Omental fat pad (tissue), 4 donors: ENCODE results near the gene EIF4H. TPM values are rescaled to one million over a fixed set of nuclear protein-coding genes. Genes with fewer than 3 reads are reported as not detected.

ENCODE experiments used
- ATAC-seq: fragments of 150-250 bp; one replicate; pipeline ENCODE4 v1.9.1; 2016; ENCODE audit warnings: mild to moderate bottlenecking, moderate library complexity; ENCODE audit not compliant: low FRiP score
- DNase-seq: peaks from one replicate; pipeline ENCODE4 v3.0.0-alpha.2; 2019; ENCODE audit warnings: low spot score
- total RNA-seq, 4 donors: library from RNA; depleted of rRNA; stranded (reverse); fragments of >200 nt; gene quantifications; one replicate each; pipeline ENCODE4 v1.1.0, GENCODE V29; 2016
- TF ChIP-seq, protein P1 (sequence below), 3 donors: fragments of 450-650 bp; IDR thresholded peaks; one replicate each; pipeline ENCODE4 v1.5.1; 2016 to 2017; ENCODE audit warnings: antibody characterized with exemption in 3 of 3, mild to moderate bottlenecking in 3 of 3, moderate library complexity in 2 of 3

The EIF4H gene
- total RNA-seq, 4 donors from 2014 or later, result 195 to 284 (median 229) TPM

DNA sequence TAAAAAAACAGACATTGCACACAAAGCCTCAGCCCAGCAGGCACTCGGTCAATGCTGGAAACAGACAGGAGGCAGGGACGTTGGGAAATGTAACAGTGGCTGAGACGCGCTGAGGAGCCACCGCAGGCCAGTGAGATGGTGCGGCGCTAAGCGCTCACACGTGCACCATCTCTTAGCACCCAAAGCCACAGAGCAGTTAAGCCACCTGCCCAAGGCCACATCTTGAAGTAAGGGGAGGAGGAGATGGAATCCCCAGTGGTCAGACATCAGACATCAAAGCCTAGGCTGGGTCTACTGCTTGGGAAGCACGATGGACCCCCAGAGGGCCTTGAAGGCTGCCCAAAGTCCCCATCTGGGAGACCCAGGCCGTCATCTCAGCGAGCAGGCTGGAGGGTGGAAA is 51.2 kb downstream of the EIF4H start:
- TF ChIP-seq, protein P1, sequence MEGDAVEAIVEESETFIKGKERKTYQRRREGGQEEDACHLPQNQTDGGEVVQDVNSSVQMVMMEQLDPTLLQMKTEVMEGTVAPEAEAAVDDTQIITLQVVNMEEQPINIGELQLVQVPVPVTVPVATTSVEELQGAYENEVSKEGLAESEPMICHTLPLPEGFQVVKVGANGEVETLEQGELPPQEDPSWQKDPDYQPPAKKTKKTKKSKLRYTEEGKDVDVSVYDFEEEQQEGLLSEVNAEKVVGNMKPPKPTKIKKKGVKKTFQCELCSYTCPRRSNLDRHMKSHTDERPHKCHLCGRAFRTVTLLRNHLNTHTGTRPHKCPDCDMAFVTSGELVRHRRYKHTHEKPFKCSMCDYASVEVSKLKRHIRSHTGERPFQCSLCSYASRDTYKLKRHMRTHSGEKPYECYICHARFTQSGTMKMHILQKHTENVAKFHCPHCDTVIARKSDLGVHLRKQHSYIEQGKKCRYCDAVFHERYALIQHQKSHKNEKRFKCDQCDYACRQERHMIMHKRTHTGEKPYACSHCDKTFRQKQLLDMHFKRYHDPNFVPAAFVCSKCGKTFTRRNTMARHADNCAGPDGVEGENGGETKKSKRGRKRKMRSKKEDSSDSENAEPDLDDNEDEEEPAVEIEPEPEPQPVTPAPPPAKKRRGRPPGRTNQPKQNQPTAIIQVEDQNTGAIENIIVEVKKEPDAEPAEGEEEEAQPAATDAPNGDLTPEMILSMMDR (IDR thresholded peaks at IDR 0.05), result no peak
- DNase-seq, result no peak
- no peak for ATAC-seq

DNA sequence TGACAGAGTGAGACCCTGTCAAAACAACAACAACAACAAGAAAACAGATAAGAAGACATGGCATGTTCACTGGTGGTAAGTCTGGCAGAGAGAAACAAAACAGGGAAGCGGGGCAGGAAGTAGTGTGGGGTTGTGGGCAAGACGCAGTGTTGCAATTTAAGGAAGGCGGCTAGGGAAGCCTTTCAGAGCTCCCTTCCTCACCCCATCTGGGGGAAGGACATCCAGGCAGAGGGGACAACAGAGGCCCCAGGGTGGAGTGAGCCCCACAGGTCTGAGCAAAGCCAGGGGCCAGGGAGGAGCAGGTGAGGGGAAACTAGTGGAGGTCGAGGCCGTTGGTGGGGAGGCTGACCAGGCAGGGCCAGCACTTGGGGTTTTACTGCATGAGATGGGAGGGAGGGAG is 52.5 kb downstream of the EIF4H start:
- ATAC-seq (no peak), DNase-seq (no peak)
- TF ChIP-seq, protein P1 (IDR thresholded peaks at IDR 0.05), result no peak

DNA sequence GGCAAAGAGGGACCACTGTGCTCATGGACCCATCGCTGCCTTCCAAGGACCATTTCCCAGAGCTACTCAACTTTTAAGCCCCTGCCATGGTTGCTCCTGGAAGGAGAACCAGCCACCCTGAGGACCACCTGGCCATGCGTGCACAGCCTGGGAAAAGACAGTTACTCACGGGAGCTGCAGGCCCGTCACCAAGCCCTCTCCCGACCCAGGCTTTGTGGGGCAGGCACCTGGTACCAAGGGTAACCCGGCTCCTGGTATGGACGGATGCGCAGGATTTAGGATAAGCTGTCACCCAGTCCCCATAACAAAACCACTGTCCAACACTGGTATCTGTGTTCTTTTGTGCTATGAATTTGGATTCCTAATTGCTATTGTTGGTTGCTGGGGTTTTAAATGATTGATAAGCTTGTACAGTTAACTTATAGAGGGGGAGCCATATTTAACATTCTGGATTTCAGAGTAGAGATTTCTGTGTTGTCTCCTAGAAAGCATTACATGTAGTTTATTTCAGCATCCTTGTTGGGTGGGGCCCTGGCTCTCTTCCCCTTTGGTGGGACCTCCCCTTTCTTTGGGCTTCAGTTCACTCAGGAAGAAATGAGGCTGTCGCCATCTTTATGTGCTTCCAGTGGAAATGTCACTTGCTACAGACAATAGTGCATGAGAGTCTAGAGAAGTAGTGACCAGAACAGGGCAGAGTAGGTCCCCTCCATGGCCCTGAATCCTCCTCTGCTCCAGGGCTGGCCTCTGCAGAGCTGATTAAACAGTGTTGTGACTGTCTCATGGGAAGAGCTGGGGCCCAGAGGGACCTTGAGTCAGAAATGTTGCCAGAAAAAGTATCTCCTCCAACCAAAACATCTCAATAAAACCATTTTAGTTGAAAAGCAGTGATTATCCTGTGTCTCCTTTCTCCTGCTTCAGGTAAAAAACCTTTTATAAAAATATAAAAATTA is 55.1 kb downstream of the EIF4H start:
- ATAC-seq (no peak), DNase-seq (no peak)
- TF ChIP-seq, protein P1 (IDR thresholded peaks at IDR 0.05), result no peak

DNA sequence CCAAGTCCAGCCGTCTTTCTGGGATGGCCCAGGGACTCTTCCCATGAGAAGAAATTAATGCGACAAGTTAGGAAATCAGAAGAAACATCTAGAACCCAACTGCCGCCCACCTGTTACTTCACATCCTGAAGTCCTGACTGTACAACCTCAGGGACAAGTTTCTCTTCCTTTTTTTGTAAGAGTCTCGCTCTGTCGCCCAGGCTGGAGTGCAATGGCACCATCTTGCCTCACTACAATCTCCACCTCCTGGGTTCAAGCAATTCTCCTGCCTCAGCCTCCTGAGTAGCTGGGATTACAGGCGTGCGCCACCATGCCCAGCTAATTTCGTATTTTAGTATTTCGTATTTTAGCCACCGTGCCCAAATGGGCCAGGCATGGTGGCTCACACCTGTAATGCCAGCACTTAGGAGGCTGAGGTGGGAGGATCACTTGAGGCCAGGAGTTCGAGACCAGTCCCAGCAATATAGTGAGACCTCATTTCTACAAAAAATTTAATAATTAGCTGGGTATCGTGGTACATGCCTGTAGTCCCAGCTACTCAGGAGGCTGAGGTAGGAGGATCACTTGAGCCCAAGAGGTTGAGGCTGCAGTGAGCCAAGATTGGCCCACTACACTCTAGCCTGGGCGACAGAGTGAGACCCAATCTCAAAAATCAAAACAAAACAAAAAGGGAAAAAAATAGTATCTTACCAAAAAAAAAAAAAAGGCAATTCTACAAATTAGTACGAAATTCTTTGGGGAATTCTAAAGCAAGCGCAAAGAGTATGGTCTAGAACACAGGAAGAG is 56.5 kb downstream of the EIF4H start:
- DNase-seq, result no peak
- no peak for ATAC-seq
- TF ChIP-seq, protein P1 (IDR thresholded peaks at IDR 0.05), result no peak

DNA sequence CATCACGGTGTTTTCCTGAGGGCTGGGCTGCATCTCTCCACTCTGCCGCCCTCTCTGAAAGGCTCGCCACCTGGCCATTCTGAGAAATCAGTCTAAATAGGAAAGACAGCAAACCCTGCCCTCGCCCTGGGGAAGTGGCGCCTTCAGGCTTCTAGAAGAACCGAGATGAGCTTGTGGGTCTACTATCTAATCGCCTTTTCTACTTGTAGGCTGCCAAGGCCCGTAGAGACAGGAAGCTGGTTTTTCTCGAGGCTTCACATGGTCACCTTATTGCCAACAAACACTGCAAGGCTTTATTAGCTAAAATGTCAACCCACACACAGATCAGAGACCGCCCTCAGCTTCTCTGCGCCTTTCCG is 57.1 kb downstream of the EIF4H start:
- DNase-seq, result no peak
- TF ChIP-seq, protein P1 (IDR thresholded peaks at IDR 0.05), result no peak
- no peak for ATAC-seq

DNA sequence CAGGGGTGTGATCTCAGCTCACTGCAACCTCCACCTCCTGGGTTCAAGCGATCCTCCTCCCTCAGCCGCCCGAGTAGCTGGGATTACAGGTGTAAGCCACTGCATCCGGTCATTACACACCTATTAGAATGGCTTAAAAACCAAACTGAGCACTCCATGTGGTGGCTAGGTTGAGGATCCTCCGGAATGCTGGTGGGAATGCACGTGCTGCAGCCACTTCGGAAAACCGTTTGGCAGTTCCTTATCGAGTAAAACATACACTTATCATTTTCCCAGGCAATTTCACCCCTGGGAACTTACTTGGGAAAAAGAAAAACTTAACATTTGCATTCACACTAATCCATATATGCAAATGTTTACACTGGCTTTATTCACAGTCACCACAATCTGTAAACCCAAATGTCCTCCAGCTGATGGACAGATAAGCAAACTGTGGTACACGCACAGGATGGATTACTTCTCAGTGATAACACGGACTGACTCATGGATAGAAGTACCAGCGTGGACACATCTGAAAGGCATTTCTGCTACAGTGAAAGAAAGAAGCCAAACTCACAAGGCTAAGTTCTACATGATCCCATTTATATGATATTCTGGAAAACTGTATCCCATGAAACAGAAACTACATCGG is 59.6 kb downstream of the EIF4H start:
- DNase-seq (no peak), ATAC-seq (no peak)
- TF ChIP-seq, protein P1 (IDR thresholded peaks at IDR 0.05), result no peak
